ENCODE results near the gene ELAPOR1. TPM values are rescaled to one million over a fixed set of nuclear protein-coding genes. Genes with fewer than 3 reads are reported as not detected.
A peak's percentile ranks its signal among the peaks of the same experiment; 100 is the strongest.

Gene ELAPOR1, protein sequence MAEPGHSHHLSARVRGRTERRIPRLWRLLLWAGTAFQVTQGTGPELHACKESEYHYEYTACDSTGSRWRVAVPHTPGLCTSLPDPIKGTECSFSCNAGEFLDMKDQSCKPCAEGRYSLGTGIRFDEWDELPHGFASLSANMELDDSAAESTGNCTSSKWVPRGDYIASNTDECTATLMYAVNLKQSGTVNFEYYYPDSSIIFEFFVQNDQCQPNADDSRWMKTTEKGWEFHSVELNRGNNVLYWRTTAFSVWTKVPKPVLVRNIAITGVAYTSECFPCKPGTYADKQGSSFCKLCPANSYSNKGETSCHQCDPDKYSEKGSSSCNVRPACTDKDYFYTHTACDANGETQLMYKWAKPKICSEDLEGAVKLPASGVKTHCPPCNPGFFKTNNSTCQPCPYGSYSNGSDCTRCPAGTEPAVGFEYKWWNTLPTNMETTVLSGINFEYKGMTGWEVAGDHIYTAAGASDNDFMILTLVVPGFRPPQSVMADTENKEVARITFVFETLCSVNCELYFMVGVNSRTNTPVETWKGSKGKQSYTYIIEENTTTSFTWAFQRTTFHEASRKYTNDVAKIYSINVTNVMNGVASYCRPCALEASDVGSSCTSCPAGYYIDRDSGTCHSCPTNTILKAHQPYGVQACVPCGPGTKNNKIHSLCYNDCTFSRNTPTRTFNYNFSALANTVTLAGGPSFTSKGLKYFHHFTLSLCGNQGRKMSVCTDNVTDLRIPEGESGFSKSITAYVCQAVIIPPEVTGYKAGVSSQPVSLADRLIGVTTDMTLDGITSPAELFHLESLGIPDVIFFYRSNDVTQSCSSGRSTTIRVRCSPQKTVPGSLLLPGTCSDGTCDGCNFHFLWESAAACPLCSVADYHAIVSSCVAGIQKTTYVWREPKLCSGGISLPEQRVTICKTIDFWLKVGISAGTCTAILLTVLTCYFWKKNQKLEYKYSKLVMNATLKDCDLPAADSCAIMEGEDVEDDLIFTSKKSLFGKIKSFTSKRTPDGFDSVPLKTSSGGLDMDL
- 25.6 and 27.4 TPM in 2 replicates for total RNA-seq (ENCODE audit: low replicate concordance)
- long read RNA-seq, full-length matches to known transcripts = 24 of 66 reads
- long read RNA-seq, partial matches to known transcripts = 26 of 66 reads
- long read RNA-seq, other reads (novel, unspliced or antisense) = 16 of 66 reads

- peak; percentile 70 for DNase-seq (ENCODE audit: extremely low spot score, unreplicated experiment)
- Mint-ChIP-seq H3K36me3 (no peaks in the 10 kb centered on the region), H3K9me3 (no peaks in the 10 kb centered on the region), H3K4me1 (ENCODE audit: unreplicated experiment) (peaks cover 10% of the 10 kb centered on the region), H3K4me3 (peak within 1 kb of the TSS; percentile 83), H3K27ac (peak within 1 kb of the TSS; percentile 63), H3K27me3 (peaks cover 87% of the 10 kb centered on the region)
- TF ChIP-seq, protein P1, sequence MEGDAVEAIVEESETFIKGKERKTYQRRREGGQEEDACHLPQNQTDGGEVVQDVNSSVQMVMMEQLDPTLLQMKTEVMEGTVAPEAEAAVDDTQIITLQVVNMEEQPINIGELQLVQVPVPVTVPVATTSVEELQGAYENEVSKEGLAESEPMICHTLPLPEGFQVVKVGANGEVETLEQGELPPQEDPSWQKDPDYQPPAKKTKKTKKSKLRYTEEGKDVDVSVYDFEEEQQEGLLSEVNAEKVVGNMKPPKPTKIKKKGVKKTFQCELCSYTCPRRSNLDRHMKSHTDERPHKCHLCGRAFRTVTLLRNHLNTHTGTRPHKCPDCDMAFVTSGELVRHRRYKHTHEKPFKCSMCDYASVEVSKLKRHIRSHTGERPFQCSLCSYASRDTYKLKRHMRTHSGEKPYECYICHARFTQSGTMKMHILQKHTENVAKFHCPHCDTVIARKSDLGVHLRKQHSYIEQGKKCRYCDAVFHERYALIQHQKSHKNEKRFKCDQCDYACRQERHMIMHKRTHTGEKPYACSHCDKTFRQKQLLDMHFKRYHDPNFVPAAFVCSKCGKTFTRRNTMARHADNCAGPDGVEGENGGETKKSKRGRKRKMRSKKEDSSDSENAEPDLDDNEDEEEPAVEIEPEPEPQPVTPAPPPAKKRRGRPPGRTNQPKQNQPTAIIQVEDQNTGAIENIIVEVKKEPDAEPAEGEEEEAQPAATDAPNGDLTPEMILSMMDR (conservative IDR thresholded peaks at IDR 0.05) = no peak
These were observed at the start of gene ELAPOR1 for GRCh38 chr1:109113590-109114341. ELAPOR1 (plus strand) TSS chr1:109114115; CDS start chr1:109114184, 69 bp downstream.

DNA sequence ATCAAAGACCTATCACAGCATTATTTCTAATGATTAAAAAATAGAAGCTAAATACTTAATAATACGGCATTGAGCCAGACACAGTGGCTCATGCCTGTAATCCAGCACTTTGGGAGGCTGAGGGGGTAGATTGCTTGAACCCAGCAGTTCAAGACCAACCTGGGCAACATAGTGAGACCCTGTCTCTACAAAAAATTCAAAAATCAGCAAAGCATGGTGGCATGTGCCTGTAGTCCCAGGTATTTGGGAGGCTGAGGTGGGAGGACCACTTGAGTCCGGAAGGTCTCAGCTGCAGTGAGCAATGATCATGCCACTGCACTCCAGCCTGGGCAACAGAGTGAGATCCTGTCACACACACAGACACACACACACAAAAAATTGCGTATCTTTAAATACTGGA is 48.8 kb upstream of the ELAPOR1 start:
- Mint-ChIP-seq H3K9me3 (no peaks in the 10 kb centered on the region), H3K27ac (no peak overlapping the region), H3K36me3 (peaks cover 7% of the 10 kb centered on the region), H3K27me3 (no peaks in the 10 kb centered on the region), H3K4me3 (no peak overlapping the region), H3K4me1 (ENCODE audit: unreplicated experiment) (no peaks in the 10 kb centered on the region)
- TF ChIP-seq, protein P1 (conservative IDR thresholded peaks at IDR 0.05) = no peak
- no peak for DNase-seq (ENCODE audit: extremely low spot score, unreplicated experiment)

DNA sequence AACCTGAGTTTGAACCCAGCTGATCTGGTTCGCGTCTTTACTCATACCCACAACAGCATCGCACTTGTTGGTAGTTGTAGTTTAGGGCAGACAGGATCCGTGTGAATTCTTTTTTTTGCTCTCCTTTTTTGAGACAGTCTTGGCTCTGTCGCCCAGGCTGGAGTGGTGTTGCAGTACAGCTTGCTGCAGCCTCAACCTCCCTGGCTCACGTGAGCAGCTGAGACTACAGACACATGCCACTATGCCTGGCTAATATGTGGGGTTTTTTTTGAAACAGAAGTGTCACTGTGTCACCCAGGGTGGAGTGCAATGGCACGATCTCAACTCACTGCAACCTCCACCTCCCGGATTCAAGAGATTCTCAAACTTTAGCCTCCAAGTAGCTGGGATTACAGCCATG is 46.0 kb upstream of the ELAPOR1 start:
- peaks cover 15% of the 10 kb centered on the region for H3K36me3 Mint-ChIP-seq
- H3K4me1 Mint-ChIP-seq (ENCODE audit: unreplicated experiment) = no peaks in the 10 kb centered on the region
- no peak overlapping the region for H3K4me3 Mint-ChIP-seq
- no peaks in the 10 kb centered on the region for H3K27me3 Mint-ChIP-seq
- H3K9me3 Mint-ChIP-seq = no peaks in the 10 kb centered on the region
- no peak overlapping the region for H3K27ac Mint-ChIP-seq
- TF ChIP-seq, protein P1 (conservative IDR thresholded peaks at IDR 0.05) = no peak
- no peak for DNase-seq (ENCODE audit: extremely low spot score, unreplicated experiment)

DNA sequence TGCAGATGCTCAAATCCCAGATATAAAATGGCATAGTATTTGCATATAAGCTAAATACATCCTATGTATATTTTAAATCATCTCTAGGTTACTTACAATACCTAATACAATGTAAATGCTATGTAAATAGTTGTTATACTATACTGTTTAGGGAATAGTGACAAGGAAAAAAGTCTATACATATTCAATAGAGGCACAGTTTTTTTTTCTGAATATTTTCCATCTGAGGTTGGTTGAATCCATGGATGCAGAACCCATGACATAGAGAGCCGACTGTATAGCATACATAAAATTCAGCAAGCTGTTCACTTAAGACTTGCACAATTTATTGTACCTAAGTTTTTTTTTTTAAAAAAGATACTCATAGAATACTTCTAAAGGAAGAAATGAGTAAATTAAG is 44.6 kb upstream of the ELAPOR1 start:
- H3K36me3 Mint-ChIP-seq = peaks cover 16% of the 10 kb centered on the region
- H3K4me1 Mint-ChIP-seq (ENCODE audit: unreplicated experiment) = no peaks in the 10 kb centered on the region
- no peak overlapping the region for H3K27ac Mint-ChIP-seq
- H3K4me3 Mint-ChIP-seq = no peak overlapping the region
- TF ChIP-seq, protein P1 (conservative IDR thresholded peaks at IDR 0.05) = no peak
- H3K27me3 Mint-ChIP-seq = no peaks in the 10 kb centered on the region
- DNase-seq (ENCODE audit: extremely low spot score, unreplicated experiment) = no peak
- no peaks in the 10 kb centered on the region for H3K9me3 Mint-ChIP-seq

Measured in type B pancreatic cell (in vitro differentiated cells).